OCI-LY7 (cell line): Measurements from ENCODE around the gene HIRIP3. TPM values are rescaled to one million over a fixed set of nuclear protein-coding genes. Genes with fewer than 3 reads are reported as not detected.

Experiments
- BruUV-seq: library from RNA; stranded (reverse); fragments of 400-500 nt; replicated peaks from 2 replicates; lab custom pipeline; 2021; lab: Mats Ljungman, UMichigan
- CTCF ChIA-PET: fragments of 300-600 bp; sonication (Branson Sonifier 250); formaldehyde crosslinking; loops from one replicate; lab custom pipeline; 2022; ENCODE audit warnings: antibody characterized with exemption; ENCODE audit not compliant: unreplicated experiment; lab: Charles Lee
- POLR2A ChIA-PET: fragments of 300-600 bp; sonication (Branson Sonifier 250); formaldehyde crosslinking; loops from one replicate; lab custom pipeline; 2022; ENCODE audit warnings: antibody characterized with exemption; lab: Charles Lee
- DNase-seq: peaks from one replicate; pipeline ENCODE4 v3.0.0-alpha.2; 2015; ENCODE audit warnings: low spot score
- H2AFZ ChIP-seq: fragments of 200-600 bp; sonication (generic), shearing (Covaris generic); 2 replicates; pipeline ENCODE4 v1.6.1; 2014; ENCODE audit warnings: mild to moderate bottlenecking, antibody characterized with exemption, low read length, moderate library complexity
- H3K27ac ChIP-seq: fragments of 200-600 bp; sonication (generic); 2 replicates; pipeline ENCODE4 v1.5.1; 2014; ENCODE audit warnings: mixed run types, low read depth, mild to moderate bottlenecking, moderate library complexity, low read length, inconsistent platforms; ENCODE audit not compliant: poor library complexity, severe bottlenecking
- H3K36me3 ChIP-seq: fragments of 200-600 bp; sonication (generic); 2 replicates; pipeline ENCODE4 v1.6.1; 2014; ENCODE audit warnings: mild to moderate bottlenecking, antibody characterized with exemption, low read length, moderate library complexity, mixed read lengths; ENCODE audit not compliant: insufficient read depth
- H3K4me1 ChIP-seq: fragments of 200-600 bp; sonication (generic); 2 replicates; pipeline ENCODE4 v1.5.1; 2014; ENCODE audit warnings: mild to moderate bottlenecking, low read length; ENCODE audit not compliant: insufficient read depth, poor library complexity, severe bottlenecking
- H3K4me2 ChIP-seq: fragments of 200-600 bp; sonication (generic); 2 replicates; pipeline ENCODE4 v1.6.1; 2014; ENCODE audit warnings: mild to moderate bottlenecking, low read length
- H3K4me3 ChIP-seq: fragments of 200-600 bp; sonication (generic); 2 replicates; pipeline ENCODE4 v1.5.1; 2014; ENCODE audit warnings: mild to moderate bottlenecking, low read depth, low read length; ENCODE audit not compliant: poor library complexity, severe bottlenecking
- H3K79me2 ChIP-seq: fragments of 200-600 bp; sonication (generic); 2 replicates; pipeline ENCODE4 v1.6.1; 2016; ENCODE audit warnings: low read depth, mild to moderate bottlenecking, low read length, moderate library complexity, mixed read lengths; ENCODE audit not compliant: insufficient read depth
- H3K9me2 ChIP-seq: fragments of 200-600 bp; sonication (generic); 2 replicates; pipeline ENCODE4 v1.6.1; 2016; ENCODE audit warnings: mild to moderate bottlenecking, low read length, mixed read lengths; ENCODE audit not compliant: insufficient read depth
- H3K9me3 ChIP-seq: fragments of 200-600 bp; sonication (generic); 2 replicates; pipeline ENCODE4 v1.6.1; 2014; ENCODE audit warnings: mild to moderate bottlenecking, mixed run types, low read length, mixed read lengths
- H4K20me1 ChIP-seq: fragments of 200-600 bp; sonication (generic); 2 replicates; pipeline ENCODE4 v1.6.1; 2014; ENCODE audit warnings: mild to moderate bottlenecking, antibody characterized with exemption, low read length, moderate library complexity, mixed read lengths; ENCODE audit not compliant: insufficient read depth
- CTCF ChIP-seq: fragments of 200-600 bp; sonication (generic); conservative IDR thresholded peaks from 2 replicates; pipeline ENCODE4 v1.5.1; 2014; ENCODE audit warnings: mild to moderate bottlenecking, antibody characterized with exemption, low read length, moderate library complexity, mixed read lengths
- EZH2phosphoT487 ChIP-seq: fragments of 200-600 bp; sonication (generic); IDR thresholded peaks from 2 replicates; pipeline ENCODE4 v1.6.1; 2018; ENCODE audit warnings: low read depth, borderline replicate concordance, mild to moderate bottlenecking, mixed run types, antibody characterized with exemption, low read length, moderate library complexity, mixed read lengths
- intact Hi-C: fragments of 100-400 bp; cut with micrococcal nuclease; formaldehyde crosslinking; loops from one replicate; pipeline ENCODE4 v1.10.0; 2022; ENCODE audit not compliant: unreplicated experiment
- total RNA-seq, 2 experiments: library from RNA; depleted of rRNA in 1 of 2; stranded (reverse); fragments of >200 nt in 1 of 2; shearing (Covaris generic) in 1 of 2; gene quantifications; 2 replicates each; pipeline ENCODE4 v1.2.3, GENCODE V29; 2014 to 2022

HIRIP3 gene
- total RNA-seq, 2 experiments from 2014 or later = 43.2 to 60.4 TPM

- Histone ChIP-seq H3K27ac (no peak overlapping the region), H3K4me3 (no peak overlapping the region), H2AFZ (no peak overlapping the region), H4K20me1 (no peaks in the 10 kb centered on the region), H3K36me3 (peaks cover 100% of the 10 kb centered on the region), H3K9me3 (no peaks in the 10 kb centered on the region), H3K79me2 (no peaks in the 10 kb centered on the region), H3K4me1 (no peaks in the 10 kb centered on the region), H3K9me2 (no peaks in the 10 kb centered on the region), H3K4me2 (no peak overlapping the region)
- intact Hi-C loops = no loop called here
- DNase-seq = no peak
- CTCF ChIA-PET = no interaction called here
- POLR2A ChIA-PET = interaction anchor here (1.1 kb wide), 2 partner anchors 10 to 164 kb away, joined by 4 to 7 read pairs; partner anchors contain the start of gene TAOK2
- TF ChIP-seq CTCF = no peak
- no peak for TF ChIP-seq EZH2phosphoT487
- no TSS peak for BruUV-seq
These were observed 12.6 kb downstream of the HIRIP3 start for GRCh38 chr16:29982560-29983419.

- Histone ChIP-seq H3K4me1 (peaks cover 26% of the 10 kb centered on the region), H3K27ac (no peak overlapping the region), H2AFZ (no peak overlapping the region), H3K4me2 (no peak overlapping the region), H4K20me1 (0 out of 2 replicates have a peak, but pooled peaks cover 12% of the 10 kb centered on the region), H3K4me3 (no peak overlapping the region), H3K79me2 (peaks cover 34% of the 10 kb centered on the region), H3K9me2 (no peaks in the 10 kb centered on the region), H3K9me3 (no peaks in the 10 kb centered on the region), H3K36me3 (peaks cover 63% of the 10 kb centered on the region)
- ChIA-PET CTCF (no interaction called here), POLR2A (interaction anchor here (1.1 kb wide), 1 partner anchor 16 kb away, joined by 4 read pairs; the partner anchor contains the start of gene HIRIP3)
- intact Hi-C loops = no loop called here
- TF ChIP-seq CTCF (no peak), EZH2phosphoT487 (no peak)
- DNase-seq = no peak
- BruUV-seq = no TSS peak
These were observed 16.7 kb downstream of the HIRIP3 start for GRCh38 chr16:29978564-29979270.
